ENCODE data around the gene SYT17.

DNA sequence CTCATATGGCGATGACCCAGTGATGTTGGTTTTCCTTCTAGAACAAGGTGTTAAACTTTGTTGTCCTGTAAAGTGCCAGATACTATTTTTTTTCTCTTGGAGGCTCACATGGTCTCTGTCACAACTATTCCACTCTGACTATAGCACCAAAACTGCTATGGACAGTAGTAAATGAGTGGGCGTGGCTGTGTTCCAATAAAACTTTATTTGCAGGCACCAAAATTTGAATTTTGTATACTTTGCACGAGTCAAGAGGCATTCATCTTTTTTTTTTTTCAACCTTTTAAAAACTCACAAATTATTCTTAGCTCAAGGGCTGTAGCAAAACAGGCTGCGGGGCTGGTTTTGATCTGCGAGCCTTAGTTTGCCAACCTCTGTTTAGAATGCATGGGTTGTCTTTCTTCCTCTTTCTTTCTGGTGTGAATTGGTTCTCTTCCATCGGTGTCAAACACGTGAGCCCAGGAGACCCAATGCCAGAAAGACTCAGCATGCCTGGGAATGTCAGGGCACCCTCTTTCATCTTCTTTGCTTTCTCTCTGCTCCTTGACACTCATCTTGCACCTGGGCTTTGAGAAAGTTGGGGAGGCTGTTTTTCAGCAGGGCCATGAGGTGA is 2.1 kb downstream of the SYT17 start:
- TF ChIP-seq, protein P1, sequence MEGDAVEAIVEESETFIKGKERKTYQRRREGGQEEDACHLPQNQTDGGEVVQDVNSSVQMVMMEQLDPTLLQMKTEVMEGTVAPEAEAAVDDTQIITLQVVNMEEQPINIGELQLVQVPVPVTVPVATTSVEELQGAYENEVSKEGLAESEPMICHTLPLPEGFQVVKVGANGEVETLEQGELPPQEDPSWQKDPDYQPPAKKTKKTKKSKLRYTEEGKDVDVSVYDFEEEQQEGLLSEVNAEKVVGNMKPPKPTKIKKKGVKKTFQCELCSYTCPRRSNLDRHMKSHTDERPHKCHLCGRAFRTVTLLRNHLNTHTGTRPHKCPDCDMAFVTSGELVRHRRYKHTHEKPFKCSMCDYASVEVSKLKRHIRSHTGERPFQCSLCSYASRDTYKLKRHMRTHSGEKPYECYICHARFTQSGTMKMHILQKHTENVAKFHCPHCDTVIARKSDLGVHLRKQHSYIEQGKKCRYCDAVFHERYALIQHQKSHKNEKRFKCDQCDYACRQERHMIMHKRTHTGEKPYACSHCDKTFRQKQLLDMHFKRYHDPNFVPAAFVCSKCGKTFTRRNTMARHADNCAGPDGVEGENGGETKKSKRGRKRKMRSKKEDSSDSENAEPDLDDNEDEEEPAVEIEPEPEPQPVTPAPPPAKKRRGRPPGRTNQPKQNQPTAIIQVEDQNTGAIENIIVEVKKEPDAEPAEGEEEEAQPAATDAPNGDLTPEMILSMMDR (conservative IDR thresholded peaks at IDR 0.05): no peak
- no peak for TF ChIP-seq EZH2 (IDR thresholded peaks at IDR 0.05; ENCODE audit: low read depth)

Measured in PC-9 (cell line).